ENCODE results near the gene NEK6. TPM values are rescaled to one million over a fixed set of nuclear protein-coding genes. Genes with fewer than 3 reads are reported as not detected.

Gene NEK6
- total RNA-seq, 2 experiments from 2014 or later: 5.6 to 16.4 TPM

GRCh38 chr9:124307379-124308030 is 49.8 kb downstream of the NEK6 start:
- H3K36me3 ChIP-seq (ENCODE audit: insufficient read depth, low read length): no peaks in the 10 kb centered on the region
- DNase-seq (ENCODE audit: low spot score): no peak
- no peaks in the 10 kb centered on the region; the same call in 1 of the 2 replicates for H4K20me1 ChIP-seq (ENCODE audit: insufficient read depth, low read length)
- H2AFZ ChIP-seq (ENCODE audit: low read length): no peak overlapping the region
- no peaks in the 10 kb centered on the region for H3K4me1 ChIP-seq (ENCODE audit: insufficient read depth, low read length, poor library complexity, severe bottlenecking)
- ChIA-PET CTCF (ENCODE audit: unreplicated experiment) (no interaction called here), POLR2A (no interaction called here)
- no peak overlapping the region for H3K27ac ChIP-seq (ENCODE audit: low read depth, low read length, poor library complexity, severe bottlenecking)
- TF ChIP-seq CTCF (conservative IDR thresholded peaks at IDR 0.05; ENCODE audit: low read length) (no peak), EZH2phosphoT487 (IDR thresholded peaks at IDR 0.05; ENCODE audit: borderline replicate concordance, low read depth, low read length) (no peak)
- H3K9me3 ChIP-seq (ENCODE audit: low read length): no peaks in the 10 kb centered on the region
- no peaks in the 10 kb centered on the region for H3K9me2 ChIP-seq (ENCODE audit: insufficient read depth, low read length)
- no peak overlapping the region for H3K4me3 ChIP-seq (ENCODE audit: low read depth, low read length, poor library complexity, severe bottlenecking)
- no TSS peak for BruUV-seq (replicated peaks)
- intact Hi-C loops (cut with micrococcal nuclease; ENCODE audit: unreplicated experiment): no loop called here
- H3K4me2 ChIP-seq (ENCODE audit: low read length): no peak overlapping the region
- no peaks in the 10 kb centered on the region for H3K79me2 ChIP-seq (ENCODE audit: insufficient read depth, low read depth, low read length)

- Histone ChIP-seq H3K4me2 (ENCODE audit: low read length) (no peak overlapping the region), H3K4me3 (ENCODE audit: low read depth, low read length, poor library complexity, severe bottlenecking) (no peak overlapping the region), H3K9me2 (ENCODE audit: insufficient read depth, low read length) (no peaks in the 10 kb centered on the region), H3K9me3 (ENCODE audit: low read length) (no peaks in the 10 kb centered on the region), H3K4me1 (ENCODE audit: insufficient read depth, low read length, poor library complexity, severe bottlenecking) (no peaks in the 10 kb centered on the region), H3K79me2 (ENCODE audit: insufficient read depth, low read depth, low read length) (no peaks in the 10 kb centered on the region), H3K27ac (ENCODE audit: low read depth, low read length, poor library complexity, severe bottlenecking) (no peak overlapping the region), H3K36me3 (ENCODE audit: insufficient read depth, low read length) (no peaks in the 10 kb centered on the region), H4K20me1 (ENCODE audit: insufficient read depth, low read length) (no peaks in the 10 kb centered on the region; the same call in 1 of the 2 replicates), H2AFZ (ENCODE audit: low read length) (no peak overlapping the region)
- CTCF ChIA-PET (ENCODE audit: unreplicated experiment): no interaction called here
- POLR2A ChIA-PET: interaction anchor here (0.6 to 0.7 kb wide), 2 partner anchors 20 to 474 kb away, joined by 4 read pairs; no protein-coding TSS in a partner anchor
- TF ChIP-seq CTCF (conservative IDR thresholded peaks at IDR 0.05; ENCODE audit: low read length) (no peak), EZH2phosphoT487 (IDR thresholded peaks at IDR 0.05; ENCODE audit: borderline replicate concordance, low read depth, low read length) (no peak)
- intact Hi-C loops (cut with micrococcal nuclease; ENCODE audit: unreplicated experiment): no loop called here
- no peak for DNase-seq (ENCODE audit: low spot score)
- BruUV-seq (replicated peaks): no TSS peak
Measured at GRCh38 chr9:124308606-124309491, 51.1 kb downstream of the NEK6 start.
